Measurements from ENCODE around the gene LONP2.
A peak's percentile ranks its signal among the peaks of the same experiment; 100 is the strongest.
"Not testable (repeated sequence)": the region's sequence is repeated elsewhere in the genome, so short reads cannot be mapped to it uniquely, and the experiment has no call there.

LONP2 gene

DNA sequence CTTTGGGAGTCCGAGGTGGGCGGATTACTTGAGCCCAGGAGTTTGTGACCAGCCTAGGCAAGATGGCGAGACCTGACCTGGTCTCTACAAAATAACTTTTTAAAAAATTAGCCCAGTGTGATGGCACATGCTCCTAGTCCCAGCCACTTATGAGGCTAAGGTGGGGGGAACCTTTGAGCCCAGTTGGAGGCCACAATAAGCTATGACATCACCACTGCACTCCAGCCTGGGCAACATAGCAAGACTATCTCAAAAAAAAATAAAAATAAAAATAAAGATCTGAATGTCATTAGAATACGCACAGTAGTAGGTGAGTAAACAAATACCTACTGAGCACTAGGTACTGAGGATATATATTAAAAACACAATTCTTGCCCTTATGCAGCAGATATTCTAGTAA, 138.0 kb downstream of the LONP2 start:
- Mint-ChIP-seq H3K9me3 (no peaks in the 10 kb centered on the region), H3K4me3 (no peak overlapping the region), H3K4me1 (ENCODE audit: low read depth) (peaks cover 38% of the 10 kb centered on the region), H3K36me3 (ENCODE audit: low read depth) (peaks cover 8% of the 10 kb centered on the region), H3K27ac (no peak overlapping the region), H3K27me3 (ENCODE audit: low read depth) (no peaks in the 10 kb centered on the region)
- no peak for DNase-seq (ENCODE audit: low spot score)

DNA sequence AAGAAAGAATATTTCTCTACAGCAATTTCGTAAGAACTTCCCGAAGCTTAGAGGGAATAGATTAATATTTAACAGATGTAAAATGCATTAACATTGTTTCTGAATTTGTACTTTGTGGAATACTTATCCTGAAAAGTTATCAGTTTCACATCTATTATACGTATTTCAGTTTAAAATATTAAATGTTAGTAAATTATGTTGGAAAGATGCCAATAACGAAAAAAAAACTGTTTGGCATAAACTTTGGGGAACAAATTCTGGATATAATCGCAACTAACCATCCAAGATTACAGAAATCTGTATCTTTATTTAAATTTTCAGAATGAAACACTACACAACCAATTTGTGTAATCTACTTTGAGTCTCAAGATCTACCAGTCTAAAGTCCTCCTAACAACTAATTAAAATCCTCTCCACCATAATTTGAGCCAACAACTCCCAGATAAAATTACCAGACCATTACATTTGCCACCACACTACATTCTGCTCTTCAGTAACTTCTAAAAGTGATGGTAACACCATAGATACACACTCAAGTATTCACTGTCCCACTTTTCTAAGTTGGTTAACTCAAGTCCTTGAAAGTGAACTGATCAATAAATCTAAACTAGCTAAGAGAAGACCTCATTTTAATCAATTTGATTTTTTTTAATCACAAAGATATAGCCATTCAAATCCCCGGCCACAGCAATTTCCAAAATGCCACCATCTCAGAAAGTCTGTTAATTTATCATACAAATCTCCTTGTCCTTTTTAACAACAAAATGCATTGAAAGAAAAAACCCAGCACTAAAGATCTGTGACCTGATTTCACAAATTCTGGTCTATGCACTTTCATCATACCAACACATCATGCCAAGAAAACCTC, 139.1 kb downstream of the LONP2 start:
- no peak for DNase-seq (ENCODE audit: low spot score)
- no peaks in the 10 kb centered on the region for H3K27me3 Mint-ChIP-seq (ENCODE audit: low read depth)
- peak overlapping the region; percentile 92 for H3K27ac Mint-ChIP-seq
- no peaks in the 10 kb centered on the region for H3K9me3 Mint-ChIP-seq
- peaks cover 8% of the 10 kb centered on the region for H3K36me3 Mint-ChIP-seq (ENCODE audit: low read depth)
- peaks cover 36% of the 10 kb centered on the region for H3K4me1 Mint-ChIP-seq (ENCODE audit: low read depth)
- peak overlapping the region; percentile 97 for H3K4me3 Mint-ChIP-seq

DNA sequence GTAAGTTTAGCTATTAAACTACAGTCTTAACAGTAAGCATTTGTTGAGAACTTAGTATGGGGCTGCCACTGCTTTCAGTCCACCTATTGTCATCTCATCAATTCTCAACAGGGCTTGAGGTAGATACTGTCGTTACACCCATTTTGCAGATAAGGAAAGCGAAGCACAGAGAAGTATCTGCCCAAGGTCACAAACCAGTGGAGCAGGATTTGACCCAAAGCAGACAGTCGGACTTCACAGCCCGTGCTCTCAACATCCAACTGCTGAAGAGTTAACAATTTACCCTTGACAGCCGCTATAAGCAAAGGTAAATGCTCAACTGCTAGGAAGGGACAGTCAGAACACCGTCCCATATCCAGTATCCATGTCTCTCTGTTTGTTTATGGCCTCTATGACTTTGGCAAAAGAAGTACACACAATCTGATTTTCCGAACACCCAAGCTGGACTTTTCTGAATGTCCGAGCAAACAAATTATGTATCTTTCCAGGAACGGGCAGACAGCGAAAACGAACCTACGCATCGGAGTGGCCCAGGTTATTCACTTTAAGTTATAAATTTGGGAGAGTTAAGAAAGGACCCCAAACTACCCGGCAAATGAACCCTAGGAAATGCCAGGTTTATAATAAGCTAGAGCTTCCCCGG, 139.9 kb downstream of the LONP2 start:
- no peak for DNase-seq (ENCODE audit: low spot score)
- H3K27me3 Mint-ChIP-seq (ENCODE audit: low read depth): no peaks in the 10 kb centered on the region
- H3K4me1 Mint-ChIP-seq (ENCODE audit: low read depth): peaks cover 29% of the 10 kb centered on the region
- peak overlapping the region; percentile 92 for H3K27ac Mint-ChIP-seq
- no peaks in the 10 kb centered on the region for H3K9me3 Mint-ChIP-seq
- peaks cover 8% of the 10 kb centered on the region for H3K36me3 Mint-ChIP-seq (ENCODE audit: low read depth)
- peak overlapping the region; percentile 97 for H3K4me3 Mint-ChIP-seq

DNA sequence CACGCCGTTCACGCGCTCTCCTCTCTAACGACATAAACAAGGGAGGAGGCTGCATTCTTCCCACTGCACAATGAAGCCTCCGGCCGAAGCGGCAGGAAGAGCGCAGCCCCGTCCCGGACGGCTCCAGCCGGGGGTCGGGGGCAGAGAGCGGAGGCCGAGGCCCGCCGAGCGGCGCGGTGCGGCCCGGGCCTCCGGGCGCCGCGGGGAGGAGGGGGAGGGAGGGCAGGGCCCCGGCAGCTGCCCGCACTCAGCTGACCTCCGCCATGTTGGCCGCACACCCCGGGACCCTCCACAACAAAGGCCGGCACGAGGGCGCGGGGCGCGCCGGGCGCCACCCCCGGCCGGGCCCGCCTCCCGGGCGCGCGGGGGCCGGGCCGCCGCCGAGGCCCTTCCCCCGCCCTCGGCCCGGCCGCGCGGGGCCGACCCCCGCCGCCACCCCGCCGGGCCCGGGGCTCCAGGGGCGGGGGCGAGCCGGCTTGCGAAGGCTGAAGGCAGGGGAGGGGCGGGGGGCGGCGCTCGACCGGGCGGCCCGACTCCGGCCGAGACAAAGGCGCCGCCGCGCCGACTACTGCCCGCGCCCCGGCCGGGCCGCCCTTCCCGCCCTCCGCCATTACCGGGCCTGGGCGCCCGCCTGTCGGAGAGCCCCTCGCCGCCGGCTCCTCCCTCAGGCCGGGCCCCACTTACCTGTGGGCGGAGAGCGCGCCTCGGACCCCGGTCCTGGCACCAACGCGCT, 140.6 kb downstream of the LONP2 start:
- Mint-ChIP-seq H3K9me3 (no peaks in the 10 kb centered on the region), H3K27me3 (ENCODE audit: low read depth) (no peaks in the 10 kb centered on the region), H3K4me3 (peak overlapping the region; percentile 97), H3K27ac (peak overlapping the region; percentile 92), H3K36me3 (ENCODE audit: low read depth) (peaks cover 8% of the 10 kb centered on the region), H3K4me1 (ENCODE audit: low read depth) (peaks cover 23% of the 10 kb centered on the region)
- DNase-seq (ENCODE audit: low spot score): peak; percentile 41

DNA sequence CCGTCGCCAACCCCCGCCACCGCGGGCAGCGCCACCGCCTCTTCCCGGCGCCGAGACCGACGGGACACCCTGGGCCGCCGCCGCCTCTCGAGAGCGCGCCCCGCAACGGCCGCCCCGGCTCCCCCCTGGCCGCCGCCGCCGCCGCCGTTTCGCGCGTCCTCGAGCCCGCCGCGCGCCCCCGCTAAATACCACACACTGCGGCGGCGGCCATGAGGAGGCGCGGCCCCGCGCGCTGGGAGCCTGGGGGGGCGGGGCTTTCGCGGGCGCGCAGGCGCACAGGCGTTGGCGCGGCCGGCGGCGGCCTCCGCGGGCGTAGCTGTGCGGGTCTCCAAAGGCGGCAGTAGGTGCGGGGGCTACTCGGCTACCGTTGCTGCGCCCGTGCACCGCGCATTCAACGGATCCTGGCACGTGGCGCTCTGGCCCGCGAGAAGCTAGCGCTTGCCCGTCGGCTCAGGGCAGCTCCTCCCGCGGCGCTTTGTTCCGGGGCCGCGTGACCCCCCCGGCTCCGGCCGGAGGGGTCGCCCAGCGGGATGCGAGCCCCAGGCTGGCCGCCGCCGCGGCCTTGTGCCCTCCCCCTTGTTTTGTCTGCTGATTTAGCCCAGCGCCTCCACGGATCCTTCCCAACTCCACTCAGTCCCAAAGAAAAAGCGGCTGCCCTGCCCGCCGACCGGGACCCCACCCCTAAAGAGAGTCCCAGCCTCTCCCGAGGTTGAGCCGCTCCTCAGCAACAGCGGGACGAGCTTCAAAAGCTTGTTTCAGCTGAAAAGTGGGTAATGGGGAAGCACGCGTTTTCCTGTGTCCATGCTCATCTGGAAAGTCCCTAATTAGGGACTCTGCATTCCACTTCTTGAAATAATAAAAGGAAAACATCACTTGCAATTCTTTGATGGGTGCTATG, 141.4 kb downstream of the LONP2 start, which contains the start of gene SIAH1:
Gene SIAH1, minus strand, starts transcription at position 161 of the 898 bp plus-strand sequence. CDS start 22,985 bp downstream, outside the sequence.
- Mint-ChIP-seq H3K36me3 (ENCODE audit: low read depth) (peaks cover 8% of the 10 kb centered on the region), H3K4me1 (ENCODE audit: low read depth) (peaks cover 18% of the 10 kb centered on the region), H3K27ac (peak within 1 kb of the TSS; percentile 93), H3K9me3 (no peaks in the 10 kb centered on the region), H3K4me3 (peak within 1 kb of the TSS; percentile 97), H3K27me3 (ENCODE audit: low read depth) (no peaks in the 10 kb centered on the region)
- peak; percentile 90 for DNase-seq (ENCODE audit: low spot score)

DNA sequence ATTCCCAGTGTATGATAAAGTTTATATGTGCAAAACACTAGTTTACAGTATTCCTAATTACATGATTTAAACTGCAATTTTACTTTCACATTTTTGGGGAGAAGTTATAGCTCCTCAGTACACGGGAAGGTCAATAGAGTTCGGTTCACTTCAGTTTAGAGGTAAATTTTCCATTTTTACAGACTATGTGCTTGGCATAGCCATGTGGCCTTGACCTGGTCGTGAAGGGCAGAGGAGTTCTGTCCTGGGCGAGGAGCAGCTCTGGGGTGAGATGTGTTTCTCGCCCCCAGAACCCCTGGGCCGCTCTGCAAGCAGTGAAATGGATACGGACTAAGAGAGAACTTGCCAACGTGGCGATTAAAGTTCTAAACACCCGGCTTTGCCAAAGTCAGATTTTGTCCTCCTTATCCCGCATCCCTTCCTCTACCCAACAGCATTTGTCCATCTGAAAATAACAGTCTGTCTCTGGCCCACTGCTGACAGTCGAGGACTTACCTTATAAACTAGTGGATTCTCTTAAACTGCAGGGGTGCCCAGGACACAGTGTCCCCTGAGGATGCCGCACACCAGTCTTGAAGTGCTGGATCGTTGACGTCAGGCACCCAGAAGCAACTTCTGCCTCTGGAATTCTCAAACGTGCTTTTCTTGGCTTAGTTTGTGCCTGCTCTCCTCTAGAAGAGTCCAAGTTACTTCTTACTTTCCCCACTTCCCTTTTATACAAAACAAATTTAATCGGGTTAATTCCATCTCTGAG, 142.6 kb downstream of the LONP2 start:
- H3K4me1 Mint-ChIP-seq (ENCODE audit: low read depth): peaks cover 13% of the 10 kb centered on the region
- no peak overlapping the region for H3K27ac Mint-ChIP-seq
- H3K9me3 Mint-ChIP-seq: no peaks in the 10 kb centered on the region
- H3K4me3 Mint-ChIP-seq: peak overlapping the region; percentile 90
- H3K27me3 Mint-ChIP-seq (ENCODE audit: low read depth): no peaks in the 10 kb centered on the region
- peaks cover 6% of the 10 kb centered on the region for H3K36me3 Mint-ChIP-seq (ENCODE audit: low read depth)
- DNase-seq (ENCODE audit: low spot score): no peak

DNA sequence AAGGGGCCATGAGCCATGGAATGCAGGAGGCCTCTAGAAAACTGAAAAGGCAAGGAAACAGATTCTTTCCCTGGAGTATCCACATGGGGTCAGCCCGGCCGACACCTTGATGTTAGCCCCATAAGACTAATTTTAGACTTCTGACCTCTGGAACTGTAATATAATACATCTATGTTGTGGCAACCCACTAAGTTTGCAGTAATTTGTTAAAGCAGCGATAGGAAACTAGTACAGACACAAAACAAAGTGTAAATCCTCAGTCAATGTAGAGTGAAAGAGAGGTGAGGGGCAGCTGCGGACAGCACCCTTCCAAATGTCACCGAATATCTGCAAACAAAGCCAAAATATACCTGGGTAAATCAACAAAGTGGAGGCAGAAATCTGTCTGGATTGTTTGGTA, 148.3 kb downstream of the LONP2 start:
- Mint-ChIP-seq H3K4me3 (no peak overlapping the region), H3K9me3 (no peaks in the 10 kb centered on the region), H3K27ac (no peak overlapping the region), H3K36me3 (ENCODE audit: low read depth) (no peaks in the 10 kb centered on the region), H3K4me1 (ENCODE audit: low read depth) (peaks cover 5% of the 10 kb centered on the region), H3K27me3 (ENCODE audit: low read depth) (no peaks in the 10 kb centered on the region)
- DNase-seq (ENCODE audit: low spot score): no peak

DNA sequence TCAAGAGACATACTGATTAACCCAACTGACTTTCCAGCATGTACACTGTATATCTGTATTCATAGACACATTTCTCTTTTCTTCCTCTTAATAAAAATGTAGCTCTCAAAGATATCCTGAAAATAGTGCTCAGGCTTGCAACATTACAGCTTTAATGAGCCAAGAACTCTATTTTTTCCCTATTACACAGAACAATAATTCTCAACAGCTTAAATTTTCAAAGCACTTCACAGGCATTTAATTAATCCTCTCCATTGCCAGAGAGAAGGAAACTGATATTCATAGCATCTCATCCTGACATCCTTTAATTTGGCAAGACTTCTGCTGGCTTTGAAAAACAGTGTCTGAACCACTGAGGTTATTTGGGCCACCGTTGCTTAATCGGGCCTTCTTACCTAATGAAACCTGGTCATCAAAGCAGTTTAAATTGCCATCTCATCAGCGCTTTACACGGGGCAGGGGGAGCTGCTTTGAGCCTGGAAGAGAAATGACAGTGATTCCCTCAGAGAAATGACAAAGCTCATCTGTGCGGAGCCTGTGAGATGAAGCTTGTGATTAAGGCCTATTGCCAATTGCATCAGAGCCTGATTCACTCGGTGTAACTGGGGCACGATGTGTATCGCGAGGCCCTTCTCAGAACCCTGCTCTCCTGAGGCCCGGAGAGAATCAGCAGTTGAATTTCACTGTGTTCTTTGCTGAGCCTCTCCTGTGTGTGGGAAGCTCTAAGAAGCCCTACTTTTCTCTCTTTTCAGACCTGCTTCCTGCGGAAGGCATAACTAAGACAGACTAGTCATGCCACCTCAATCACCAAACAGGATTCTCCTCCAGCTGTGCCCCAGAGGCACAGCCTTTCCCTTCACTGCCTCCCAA, 149.6 kb downstream of the LONP2 start:
- no peaks in the 10 kb centered on the region for H3K9me3 Mint-ChIP-seq
- no peak overlapping the region for H3K27ac Mint-ChIP-seq
- H3K4me3 Mint-ChIP-seq: no peak overlapping the region
- DNase-seq (ENCODE audit: low spot score): no peak
- no peaks in the 10 kb centered on the region for H3K36me3 Mint-ChIP-seq (ENCODE audit: low read depth)
- H3K4me1 Mint-ChIP-seq (ENCODE audit: low read depth): peaks cover 5% of the 10 kb centered on the region
- H3K27me3 Mint-ChIP-seq (ENCODE audit: low read depth): no peaks in the 10 kb centered on the region

DNA sequence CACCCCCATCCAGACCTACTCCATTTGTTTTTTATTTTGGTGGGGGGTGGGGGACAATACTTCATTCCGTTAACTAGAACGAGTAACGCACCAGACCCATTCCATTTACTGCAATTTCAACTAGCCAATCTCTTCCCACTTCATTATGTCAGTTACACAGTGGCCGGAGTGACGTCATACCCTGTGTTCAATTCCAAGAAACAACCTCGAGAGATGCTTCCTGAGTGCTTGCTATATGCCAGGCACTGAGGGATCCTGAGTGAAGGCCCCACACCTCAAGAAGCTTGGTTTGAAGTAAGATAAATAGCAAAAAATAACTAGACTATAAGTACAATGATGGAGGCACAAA, 150.2 kb downstream of the LONP2 start:
- no peak overlapping the region for H3K4me3 Mint-ChIP-seq
- H3K27ac Mint-ChIP-seq: peak overlapping the region; percentile 1
- no peaks in the 10 kb centered on the region for H3K27me3 Mint-ChIP-seq (ENCODE audit: low read depth)
- no peak for DNase-seq (ENCODE audit: low spot score)
- no peaks in the 10 kb centered on the region for H3K9me3 Mint-ChIP-seq
- no peaks in the 10 kb centered on the region for H3K36me3 Mint-ChIP-seq (ENCODE audit: low read depth)
- peaks cover 5% of the 10 kb centered on the region for H3K4me1 Mint-ChIP-seq (ENCODE audit: low read depth)

DNA sequence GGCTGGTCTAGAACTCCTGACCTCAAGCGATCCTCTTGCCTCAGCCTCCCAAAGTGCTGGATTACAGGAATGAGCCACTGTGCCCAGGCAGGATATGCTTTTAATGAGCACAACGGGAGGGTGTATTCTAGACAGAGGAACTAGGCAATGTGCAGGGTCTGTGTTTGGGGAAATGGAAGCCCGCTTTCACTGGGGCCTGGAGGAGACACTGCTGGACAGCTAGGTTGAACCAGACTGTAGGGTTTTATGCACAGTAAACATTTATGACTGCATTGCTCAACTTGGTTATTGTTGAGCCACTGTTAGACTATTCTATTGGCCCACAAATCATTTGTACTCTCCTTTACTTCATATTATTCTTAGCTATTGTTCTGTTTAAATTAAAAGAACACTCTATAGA, 151.3 kb downstream of the LONP2 start:
- Mint-ChIP-seq H3K27me3 (ENCODE audit: low read depth) (no peaks in the 10 kb centered on the region), H3K4me3 (no peak overlapping the region)

DNA sequence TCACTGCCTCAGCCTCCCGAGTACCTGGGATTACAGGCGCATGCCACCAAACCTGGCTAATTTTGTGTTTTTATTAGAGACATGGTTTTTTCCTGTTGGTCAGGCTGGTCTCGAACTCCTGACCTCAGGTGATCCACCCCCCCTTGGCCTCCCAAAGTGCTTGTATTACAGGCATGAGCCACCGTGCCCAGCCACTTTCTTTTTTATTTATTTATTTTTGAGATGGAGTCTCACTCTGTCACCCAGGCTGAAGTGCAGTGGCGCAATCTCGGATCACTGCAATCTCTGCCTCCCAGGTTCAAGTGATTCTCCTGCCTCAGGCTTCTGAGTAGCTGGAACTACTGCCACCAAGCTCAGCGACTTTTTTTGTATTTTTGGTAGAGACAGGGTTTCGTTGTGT, 158.4 kb downstream of the LONP2 start:
- not testable (repeated sequence) for H3K4me1 Mint-ChIP-seq (ENCODE audit: low read depth); H3K27me3 Mint-ChIP-seq (ENCODE audit: low read depth); DNase-seq (ENCODE audit: low spot score); H3K36me3 Mint-ChIP-seq (ENCODE audit: low read depth); H3K9me3 Mint-ChIP-seq; H3K27ac Mint-ChIP-seq; H3K4me3 Mint-ChIP-seq

More for the DNA sequence above, 151.3 kb downstream of the LONP2 start:
- no peak for DNase-seq (ENCODE audit: low spot score)
- H3K9me3 Mint-ChIP-seq: no peaks in the 10 kb centered on the region
- H3K36me3 Mint-ChIP-seq (ENCODE audit: low read depth): no peaks in the 10 kb centered on the region
- H3K27ac Mint-ChIP-seq: no peak overlapping the region
- H3K4me1 Mint-ChIP-seq (ENCODE audit: low read depth): peaks cover 5% of the 10 kb centered on the region

DNA sequence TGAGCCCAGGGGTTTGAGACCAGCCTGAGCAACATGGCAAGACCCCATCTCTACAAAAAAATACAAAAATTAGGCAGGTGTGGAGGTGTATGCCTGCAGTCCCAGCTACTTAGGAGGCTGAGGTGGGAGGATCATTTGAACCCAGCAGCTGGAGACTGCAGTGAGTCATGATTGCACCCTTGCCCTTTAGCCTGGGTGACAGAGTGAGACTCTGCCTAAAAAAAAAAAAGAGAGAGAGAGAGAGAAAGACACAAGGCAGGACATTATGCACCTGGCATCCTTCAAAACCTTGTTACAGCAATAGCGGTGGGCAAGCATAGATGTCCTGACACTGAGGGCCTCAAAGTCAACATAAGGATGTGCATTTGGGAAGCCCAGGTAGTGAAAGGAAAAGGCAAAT, 161.1 kb downstream of the LONP2 start:
- Mint-ChIP-seq H3K27ac (no peak overlapping the region), H3K4me1 (ENCODE audit: low read depth) (peaks cover 6% of the 10 kb centered on the region), H3K36me3 (ENCODE audit: low read depth) (no peaks in the 10 kb centered on the region), H3K4me3 (no peak overlapping the region), H3K27me3 (ENCODE audit: low read depth) (peaks cover 2% of the 10 kb centered on the region), H3K9me3 (no peaks in the 10 kb centered on the region)
- no peak for DNase-seq (ENCODE audit: low spot score)
